NCI-H2029 (cell line): Measurements from ENCODE around the gene VKORC1.

Experiments
- DNase-seq: peaks from one replicate; lab custom pipeline; 2025; lab: John Stamatoyannopoulos, UW

The VKORC1 gene

GRCh38 chr16:31063495-31063842 lies 31.1 kb downstream of the VKORC1 start:
- no peak for DNase-seq

GRCh38 chr16:31061813-31062440 lies 32.7 kb downstream of the VKORC1 start:
- no peak for DNase-seq

GRCh38 chr16:31061126-31061812 lies 33.3 kb downstream of the VKORC1 start:
- DNase-seq = no peak

GRCh38 chr16:31055613-31056012 lies 39.0 kb downstream of the VKORC1 start:
- no peak for DNase-seq

- DNase-seq = no peak
These were observed 42.5 kb downstream of the VKORC1 start for GRCh38 chr16:31052114-31052513.

- no peak for DNase-seq
These were observed 44.1 kb downstream of the VKORC1 start for GRCh38 chr16:31050280-31051030.

- no peak for DNase-seq
These were observed 50.6 kb downstream of the VKORC1 start for GRCh38 chr16:31043898-31044481.

- no peak for DNase-seq
These were observed 51.2 kb downstream of the VKORC1 start for GRCh38 chr16:31043352-31043751.

GRCh38 chr16:31042866-31043265 lies 51.7 kb downstream of the VKORC1 start:
- DNase-seq = no peak
